Colonic mucosa (tissue), 4 donors: ENCODE measurements around the gene NRTN. TPM values are rescaled to one million over a fixed set of nuclear protein-coding genes. Genes with fewer than 3 reads are reported as not detected.
"Not testable (repeated sequence)": the region's sequence is repeated elsewhere in the genome, so short reads cannot be mapped to it uniquely, and the experiment has no call there.

Experiments used
- DNase-seq: peaks from one replicate; pipeline ENCODE4 v3.0.0-alpha.2; 2020
- H3K27ac ChIP-seq: fragments of 200-600 bp; one replicate; pipeline ENCODE4 v1.8.0; 2021
- H3K27me3 ChIP-seq: fragments of 200-600 bp; one replicate; pipeline ENCODE4 v1.8.0; 2021
- H3K36me3 ChIP-seq: fragments of 200-600 bp; one replicate; pipeline ENCODE4 v1.8.0; 2021
- H3K4me1 ChIP-seq: fragments of 200-600 bp; one replicate; pipeline ENCODE4 v1.8.0; 2021; ENCODE audit warnings: mild to moderate bottlenecking
- H3K4me3 ChIP-seq: fragments of 200-600 bp; one replicate; pipeline ENCODE4 v1.8.0; 2021
- H3K9ac ChIP-seq, 2 donors: one replicate each; pipeline ENCODE4 v1.7.0; 2013; ENCODE audit warnings: control low read depth in 2 of 2, low read depth in 2 of 2, low read length in 2 of 2
- H3K9me3 ChIP-seq: fragments of 200-600 bp; one replicate; pipeline ENCODE4 v1.8.0; 2021
- intact Hi-C: fragments of 100-400 bp; cut with DNase I; formaldehyde crosslinking; loops from one replicate; pipeline ENCODE4 v1.14.1; 2022
- total RNA-seq, 2 donors: library from RNA; stranded (reverse); fragmentation: NEBNext Ultra II Directional in 1 of 2; extraction: Animal tissue kit (Norgen Biotek cat#: 25700) in 1 of 2; gene quantifications; one replicate each; pipeline ENCODE4 v1.2.1, GENCODE V29; 2021
- TF ChIP-seq, protein P1 (sequence below): fragments of 200-600 bp; IDR thresholded peaks from one replicate; pipeline ENCODE4 v1.8.0; 2022; ENCODE audit warnings: antibody characterized with exemption, mild to moderate bottlenecking
- donor health status: healthy.
- donor health status: DM: no; HTN: no; CAD: no.
- donor health status: DM: no; HTN: no; CAD: no.

Gene NRTN
- total RNA-seq, 2 donors from 2014 or later = 1.8 to 2.9 TPM

DNA sequence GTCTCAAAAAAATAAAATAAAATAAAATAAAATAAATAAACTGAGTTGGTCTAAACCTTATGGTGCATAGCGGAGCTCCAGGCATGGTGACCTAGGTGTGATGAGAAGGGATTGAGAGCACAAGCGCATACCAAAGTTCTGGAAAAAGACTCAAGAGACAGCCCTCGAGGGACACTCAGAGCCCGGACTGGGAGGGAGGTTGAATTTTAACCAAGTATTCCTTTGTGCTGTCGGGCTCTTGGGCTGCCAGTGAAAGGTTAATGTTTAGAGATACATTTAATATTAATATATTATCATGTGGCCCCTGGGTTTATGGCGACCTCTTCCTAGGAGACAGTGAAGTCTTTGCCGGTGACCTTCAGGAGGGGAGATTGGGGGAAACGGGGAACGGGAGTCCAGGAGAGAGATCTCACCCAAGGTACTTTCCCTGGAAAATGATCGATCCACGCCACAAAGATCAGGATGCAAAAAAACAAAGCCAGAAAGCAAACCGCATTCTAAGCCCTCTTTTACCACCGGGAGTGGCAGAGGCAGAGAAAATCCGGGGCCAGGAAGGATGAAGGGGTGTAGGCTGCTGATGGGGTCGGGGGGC, 33.0 kb downstream of the NRTN start:
- TF ChIP-seq, protein P1, sequence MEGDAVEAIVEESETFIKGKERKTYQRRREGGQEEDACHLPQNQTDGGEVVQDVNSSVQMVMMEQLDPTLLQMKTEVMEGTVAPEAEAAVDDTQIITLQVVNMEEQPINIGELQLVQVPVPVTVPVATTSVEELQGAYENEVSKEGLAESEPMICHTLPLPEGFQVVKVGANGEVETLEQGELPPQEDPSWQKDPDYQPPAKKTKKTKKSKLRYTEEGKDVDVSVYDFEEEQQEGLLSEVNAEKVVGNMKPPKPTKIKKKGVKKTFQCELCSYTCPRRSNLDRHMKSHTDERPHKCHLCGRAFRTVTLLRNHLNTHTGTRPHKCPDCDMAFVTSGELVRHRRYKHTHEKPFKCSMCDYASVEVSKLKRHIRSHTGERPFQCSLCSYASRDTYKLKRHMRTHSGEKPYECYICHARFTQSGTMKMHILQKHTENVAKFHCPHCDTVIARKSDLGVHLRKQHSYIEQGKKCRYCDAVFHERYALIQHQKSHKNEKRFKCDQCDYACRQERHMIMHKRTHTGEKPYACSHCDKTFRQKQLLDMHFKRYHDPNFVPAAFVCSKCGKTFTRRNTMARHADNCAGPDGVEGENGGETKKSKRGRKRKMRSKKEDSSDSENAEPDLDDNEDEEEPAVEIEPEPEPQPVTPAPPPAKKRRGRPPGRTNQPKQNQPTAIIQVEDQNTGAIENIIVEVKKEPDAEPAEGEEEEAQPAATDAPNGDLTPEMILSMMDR = no peak
- H3K4me3 ChIP-seq = peak overlapping the region; percentile 46
- H3K27ac ChIP-seq = peak overlapping the region; percentile 83
- no peak for DNase-seq
- peak overlapping the region; percentile 82 to 83 for H3K9ac ChIP-seq
- H3K9me3 ChIP-seq = no peaks in the 10 kb centered on the region
- H3K27me3 ChIP-seq = no peaks in the 10 kb centered on the region
- intact Hi-C loops = no loop called here
- no peaks in the 10 kb centered on the region for H3K36me3 ChIP-seq
- no peaks in the 10 kb centered on the region for H3K4me1 ChIP-seq

DNA sequence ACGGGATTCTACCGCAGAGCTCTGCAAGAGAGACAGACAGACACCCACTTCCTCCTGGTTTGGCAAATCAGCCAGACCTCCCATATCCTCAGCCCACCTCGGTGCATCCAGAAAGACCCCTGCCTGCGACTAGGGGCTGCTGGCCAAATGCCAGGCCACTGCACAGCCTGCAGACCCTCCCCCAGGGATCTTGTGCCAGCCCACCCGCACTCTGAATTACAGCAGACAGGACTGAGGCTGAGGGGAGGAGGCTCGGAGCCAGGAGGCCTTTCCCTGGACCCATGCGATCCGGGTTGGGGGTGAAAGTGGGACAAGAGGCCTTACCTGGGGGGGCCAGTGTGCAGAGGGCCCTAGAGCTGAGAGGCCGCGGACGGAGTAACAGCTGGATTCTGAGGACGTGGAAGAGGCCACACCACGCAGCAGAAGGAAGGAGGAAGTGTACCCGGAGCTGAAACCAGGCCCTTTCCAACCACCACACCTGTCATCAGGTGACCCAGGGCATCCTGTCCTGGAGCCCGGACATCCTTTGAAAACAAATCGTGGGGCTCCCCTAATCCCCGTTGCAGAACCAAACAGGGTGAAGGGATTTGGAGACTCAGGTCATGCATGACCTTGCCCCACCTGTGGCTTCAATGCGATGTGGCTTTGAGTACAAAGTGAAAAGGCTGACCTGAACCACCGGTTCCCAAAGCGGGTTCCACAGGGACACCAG, 33.6 kb downstream of the NRTN start:
- Histone ChIP-seq H3K4me1 (no peaks in the 10 kb centered on the region), H3K9me3 (no peaks in the 10 kb centered on the region), H3K27me3 (no peaks in the 10 kb centered on the region), H3K4me3 (peak overlapping the region; percentile 46), H3K9ac (peak overlapping the region; percentile 82 to 83), H3K36me3 (no peaks in the 10 kb centered on the region), H3K27ac (peak overlapping the region; percentile 83)
- intact Hi-C loops = no loop called here
- DNase-seq = peak; percentile 85
- TF ChIP-seq, protein P1 = no peak

DNA sequence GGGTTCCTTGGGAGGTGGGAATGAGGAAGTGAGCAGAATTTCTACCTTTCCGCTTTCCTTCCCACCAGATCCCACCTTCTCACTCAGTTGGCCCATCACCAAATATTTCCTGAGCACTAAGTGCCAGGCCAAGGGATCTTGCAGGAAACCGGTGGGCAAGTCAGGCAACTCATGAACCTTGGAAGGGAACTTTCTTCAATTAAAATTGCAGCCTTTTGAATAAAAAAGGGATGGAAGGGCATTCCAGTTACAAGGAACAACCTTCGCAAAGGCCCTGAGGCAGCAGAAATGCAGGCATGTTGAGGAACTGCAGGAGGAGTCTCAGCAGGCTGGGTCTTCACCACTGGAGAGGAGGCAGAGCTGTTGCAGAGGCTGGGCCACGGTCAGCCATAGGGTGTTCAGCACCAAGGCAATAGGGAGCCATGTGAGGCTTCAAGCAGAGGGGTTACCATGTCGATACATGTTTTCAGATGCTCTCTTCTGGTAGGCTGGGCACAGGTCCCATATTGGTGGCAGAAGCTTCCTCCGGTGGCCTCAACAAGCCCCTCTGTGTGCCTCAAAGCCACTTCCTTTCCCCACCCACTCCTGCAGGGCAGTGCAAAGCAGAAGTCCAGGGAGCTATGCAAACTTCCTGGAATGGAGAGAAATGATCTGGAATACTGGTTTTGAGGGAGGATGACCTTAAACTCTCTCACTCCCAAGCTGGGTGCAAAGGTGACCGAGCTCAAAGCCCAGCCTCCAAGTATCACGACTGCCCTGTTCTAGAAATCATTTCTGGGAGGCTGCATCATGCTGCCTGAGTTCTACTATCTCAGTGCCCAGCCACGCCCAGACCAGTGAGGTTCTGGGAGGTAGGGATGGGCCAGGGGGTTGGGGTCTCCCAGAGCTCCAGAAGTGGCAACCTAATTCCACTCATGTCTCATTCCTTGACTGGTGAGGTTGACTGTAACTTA, 34.5 kb downstream of the NRTN start, which contains the start of gene FUT6:
Gene FUT6 (minus strand): TSS at position 638 of the 953 bp plus-strand sequence. CDS start 7,135 bp downstream, outside the sequence.
- TF ChIP-seq, protein P1 = no peak
- no peaks in the 10 kb centered on the region for H3K36me3 ChIP-seq
- intact Hi-C loops = no loop called here
- no peaks in the 10 kb centered on the region for H3K27me3 ChIP-seq
- H3K4me3 ChIP-seq = peak within 1 kb of the TSS; percentile 46
- H3K27ac ChIP-seq = peak within 1 kb of the TSS; percentile 83
- peak; percentile 72 for DNase-seq
- H3K9me3 ChIP-seq = no peaks in the 10 kb centered on the region
- H3K4me1 ChIP-seq = no peaks in the 10 kb centered on the region
- H3K9ac ChIP-seq = peak within 1 kb of the TSS; percentile 82 to 83

DNA sequence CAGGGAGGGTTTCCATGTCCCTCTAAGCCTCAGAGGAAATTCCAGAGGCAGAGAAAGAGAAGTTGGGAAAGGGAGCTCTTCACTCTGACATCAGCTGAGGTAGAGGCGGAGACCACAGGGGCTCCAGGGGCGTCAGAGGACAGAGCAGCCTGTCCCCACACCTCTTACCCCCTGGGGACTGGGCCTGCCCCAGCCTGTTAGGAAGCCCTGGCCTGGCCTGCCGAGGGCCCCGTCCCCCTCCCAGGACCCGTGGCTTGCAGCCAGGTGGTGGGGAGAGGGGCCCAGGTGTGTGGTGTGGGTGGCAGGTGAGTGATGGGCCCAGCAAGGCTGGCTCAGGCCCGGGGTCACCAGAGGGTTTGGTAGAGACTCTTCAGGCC, 36.9 kb downstream of the NRTN start:
- H3K27me3 ChIP-seq, H3K4me3 ChIP-seq, H3K9ac ChIP-seq, H3K36me3 ChIP-seq, H3K9me3 ChIP-seq, DNase-seq, intact Hi-C loops, H3K4me1 ChIP-seq: not testable (repeated sequence)
- peak overlapping the region; percentile 12 for H3K27ac ChIP-seq

DNA sequence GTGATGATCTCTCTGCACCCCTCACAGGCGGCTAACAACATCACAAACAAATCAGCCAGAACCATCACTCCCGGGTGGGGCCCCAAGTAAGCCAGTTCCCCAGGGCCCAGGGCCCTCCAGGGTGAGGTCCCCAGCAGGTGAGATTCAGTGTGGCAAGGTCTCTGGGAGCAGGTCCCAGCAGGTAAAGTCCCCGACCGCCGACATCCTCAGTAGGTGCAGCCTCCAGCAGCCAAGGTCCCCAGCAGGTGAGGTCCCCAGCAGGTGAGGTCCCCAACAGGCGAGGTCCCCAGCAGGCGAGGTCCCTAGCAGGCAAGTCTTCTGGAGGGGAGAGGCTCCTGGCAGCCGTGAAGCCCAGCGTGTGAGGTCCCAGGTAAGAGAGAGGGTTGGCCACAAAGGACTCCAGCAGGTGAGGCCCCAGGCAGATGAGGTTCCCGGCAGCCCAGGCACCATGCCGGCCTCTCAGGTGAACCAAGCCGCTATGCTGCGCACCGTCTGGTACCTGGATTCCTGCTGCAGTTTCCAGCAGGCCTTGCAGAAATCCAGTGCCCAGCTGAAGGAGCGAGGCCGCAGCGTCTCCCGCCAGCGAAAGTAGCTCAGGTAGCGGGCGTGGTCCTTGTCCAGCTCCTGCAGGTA, 38.5 kb downstream of the NRTN start:
- Histone ChIP-seq H3K27ac (no peak overlapping the region), H3K9me3 (no peaks in the 10 kb centered on the region), H3K4me1 (no peaks in the 10 kb centered on the region), H3K36me3 (no peaks in the 10 kb centered on the region), H3K27me3 (no peaks in the 10 kb centered on the region), H3K4me3 (no peak overlapping the region), H3K9ac (no peak overlapping the region)
- no peak for DNase-seq
- TF ChIP-seq, protein P1 = no peak
- intact Hi-C loops = no loop called here
